Melanocyte of skin (primary cell): Measurements from ENCODE around the gene PJA1. TPM values are rescaled to one million over a fixed set of nuclear protein-coding genes. Genes with fewer than 3 reads are reported as not detected.

Experiments
- total RNA-seq, 2 donors: library from RNA; depleted of rRNA; stranded (reverse); fragments of >200 nt; gene quantifications; 2 replicates each; pipeline ENCODE4 v1.2.3, GENCODE V29; 2012

PJA1 gene, protein sequence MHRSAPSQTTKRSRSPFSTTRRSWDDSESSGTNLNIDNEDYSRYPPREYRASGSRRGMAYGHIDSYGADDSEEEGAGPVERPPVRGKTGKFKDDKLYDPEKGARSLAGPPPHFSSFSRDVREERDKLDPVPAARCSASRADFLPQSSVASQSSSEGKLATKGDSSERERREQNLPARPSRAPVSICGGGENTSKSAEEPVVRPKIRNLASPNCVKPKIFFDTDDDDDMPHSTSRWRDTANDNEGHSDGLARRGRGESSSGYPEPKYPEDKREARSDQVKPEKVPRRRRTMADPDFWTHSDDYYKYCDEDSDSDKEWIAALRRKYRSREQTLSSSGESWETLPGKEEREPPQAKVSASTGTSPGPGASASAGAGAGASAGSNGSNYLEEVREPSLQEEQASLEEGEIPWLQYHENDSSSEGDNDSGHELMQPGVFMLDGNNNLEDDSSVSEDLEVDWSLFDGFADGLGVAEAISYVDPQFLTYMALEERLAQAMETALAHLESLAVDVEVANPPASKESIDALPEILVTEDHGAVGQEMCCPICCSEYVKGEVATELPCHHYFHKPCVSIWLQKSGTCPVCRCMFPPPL
- total RNA-seq = 10 to 100 TPM; 15.5 to 24.6 TPM

DNA sequence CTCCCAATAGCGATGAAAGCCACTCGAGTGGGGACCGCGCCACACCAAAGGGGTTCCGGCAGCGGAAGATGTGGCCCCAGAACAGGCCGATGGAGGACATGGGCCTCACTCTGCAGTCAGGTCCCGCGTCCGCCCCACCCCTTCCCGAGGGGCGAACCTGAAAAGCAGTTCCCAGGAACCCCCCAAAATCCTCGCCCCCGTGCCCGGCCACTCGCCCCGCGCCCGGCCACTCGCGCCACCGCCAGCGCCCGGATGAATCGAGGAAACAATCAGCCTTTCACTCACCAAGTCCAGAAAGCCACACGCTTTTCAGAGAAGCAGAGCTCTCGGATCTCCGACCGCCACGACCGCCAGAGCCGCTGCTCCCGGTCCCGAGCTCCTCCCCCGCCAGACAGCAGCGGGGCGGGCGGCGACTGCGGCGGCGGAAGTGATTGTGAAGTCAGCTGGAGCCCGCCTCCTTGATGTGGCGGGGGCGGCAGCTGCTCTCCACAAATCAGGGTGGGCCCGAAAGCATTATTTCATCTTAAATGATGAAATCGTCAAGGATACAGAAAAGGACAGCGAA is at the start of gene PJA1:
Gene PJA1 (minus strand): TSS at position 367 of the 565 bp plus-strand sequence. CDS start 2,380 bp downstream, outside the sequence.

